GM12891 (cell line): ENCODE data around the gene ARHGAP11A.
"Not testable (repeated sequence)": the region's sequence is repeated elsewhere in the genome, so short reads cannot be mapped to it uniquely, and the experiment has no call there.

Experiments used
- PAX5 ChIP-seq: IDR thresholded peaks from 2 replicates; pipeline ENCODE4 v1.6.1; 2011; ENCODE audit warnings: low read length, moderate library complexity, mild to moderate bottlenecking; ENCODE audit not compliant: insufficient read depth, severe bottlenecking
- POLR2A ChIP-seq: IDR thresholded peaks from 2 replicates; pipeline ENCODE4 v1.6.1; 2011; ENCODE audit warnings: low read depth, low read length, control low read depth
- POLR2AphosphoS5 ChIP-seq: IDR thresholded peaks from 2 replicates; pipeline ENCODE4 v1.6.1; 2011; ENCODE audit warnings: low read depth, low read length, control low read depth
- TAF1 ChIP-seq: IDR thresholded peaks from 2 replicates; pipeline ENCODE4 v1.6.1; 2011; ENCODE audit warnings: low read depth, low read length, control low read depth

DNA sequence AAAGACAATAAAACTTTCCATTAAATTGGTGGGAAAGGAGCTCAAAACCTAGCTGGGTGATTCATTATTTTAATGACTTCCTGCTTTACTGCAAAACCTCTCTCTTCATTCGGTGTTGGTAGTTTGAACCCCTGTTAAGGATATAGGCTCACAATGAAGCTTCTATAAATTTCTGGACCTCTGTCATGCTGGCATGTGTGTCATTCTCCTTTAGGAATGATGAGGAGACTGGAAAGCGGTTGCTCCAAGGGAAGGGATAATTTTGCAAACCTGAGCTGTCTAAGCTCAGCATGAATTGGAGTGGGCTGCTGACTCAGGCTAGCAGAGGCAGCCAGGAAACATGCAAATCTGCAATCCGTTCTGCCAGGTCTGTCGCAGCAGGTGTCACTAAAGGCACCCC lies 36.8 kb upstream of the ARHGAP11A start:
- not testable (repeated sequence) for TF ChIP-seq POLR2AphosphoS5, POLR2A, TAF1, PAX5
